Neural progenitor cell (in vitro differentiated cells): ENCODE data around the gene SLC25A13.

Experiments
- EZH2 ChIP-seq: fragments of 200-600 bp; sonication (generic); IDR thresholded peaks from 2 replicates; pipeline ENCODE4 v1.6.1; 2017; ENCODE audit warnings: antibody characterized with exemption, mild to moderate bottlenecking, moderate library complexity
- TF ChIP-seq, protein P1 (sequence below): fragments of 200-600 bp; sonication (generic); IDR thresholded peaks from 2 replicates; pipeline ENCODE4 v1.5.1; 2017; ENCODE audit warnings: antibody characterized with exemption, mild to moderate bottlenecking

DNA sequence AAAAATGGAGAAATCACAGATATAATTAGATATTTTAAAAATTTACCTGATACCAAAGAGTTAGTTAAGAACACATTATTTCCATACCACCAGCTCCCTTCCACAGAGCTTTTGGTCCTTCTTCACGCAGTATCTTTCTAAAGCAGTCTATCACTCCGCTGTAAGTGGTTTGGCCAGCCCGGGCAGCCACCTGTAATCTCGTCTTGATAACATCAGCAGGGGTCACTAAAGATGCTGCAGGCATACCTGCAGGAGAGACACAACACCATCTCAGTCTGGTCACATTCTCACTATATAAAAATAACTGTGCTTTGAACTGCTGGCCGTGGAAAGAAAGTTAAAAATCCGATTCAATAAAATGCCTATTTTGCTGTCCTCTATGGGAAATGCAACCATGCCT is 200.1 kb downstream of the SLC25A13 start:
- TF ChIP-seq, protein P1, sequence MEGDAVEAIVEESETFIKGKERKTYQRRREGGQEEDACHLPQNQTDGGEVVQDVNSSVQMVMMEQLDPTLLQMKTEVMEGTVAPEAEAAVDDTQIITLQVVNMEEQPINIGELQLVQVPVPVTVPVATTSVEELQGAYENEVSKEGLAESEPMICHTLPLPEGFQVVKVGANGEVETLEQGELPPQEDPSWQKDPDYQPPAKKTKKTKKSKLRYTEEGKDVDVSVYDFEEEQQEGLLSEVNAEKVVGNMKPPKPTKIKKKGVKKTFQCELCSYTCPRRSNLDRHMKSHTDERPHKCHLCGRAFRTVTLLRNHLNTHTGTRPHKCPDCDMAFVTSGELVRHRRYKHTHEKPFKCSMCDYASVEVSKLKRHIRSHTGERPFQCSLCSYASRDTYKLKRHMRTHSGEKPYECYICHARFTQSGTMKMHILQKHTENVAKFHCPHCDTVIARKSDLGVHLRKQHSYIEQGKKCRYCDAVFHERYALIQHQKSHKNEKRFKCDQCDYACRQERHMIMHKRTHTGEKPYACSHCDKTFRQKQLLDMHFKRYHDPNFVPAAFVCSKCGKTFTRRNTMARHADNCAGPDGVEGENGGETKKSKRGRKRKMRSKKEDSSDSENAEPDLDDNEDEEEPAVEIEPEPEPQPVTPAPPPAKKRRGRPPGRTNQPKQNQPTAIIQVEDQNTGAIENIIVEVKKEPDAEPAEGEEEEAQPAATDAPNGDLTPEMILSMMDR: no peak
- no peak for TF ChIP-seq EZH2
